ENCODE data around the gene SPATA9.
"Not testable (repeated sequence)": the region's sequence is repeated elsewhere in the genome, so short reads cannot be mapped to it uniquely, and the experiment has no call there.

Gene SPATA9

DNA sequence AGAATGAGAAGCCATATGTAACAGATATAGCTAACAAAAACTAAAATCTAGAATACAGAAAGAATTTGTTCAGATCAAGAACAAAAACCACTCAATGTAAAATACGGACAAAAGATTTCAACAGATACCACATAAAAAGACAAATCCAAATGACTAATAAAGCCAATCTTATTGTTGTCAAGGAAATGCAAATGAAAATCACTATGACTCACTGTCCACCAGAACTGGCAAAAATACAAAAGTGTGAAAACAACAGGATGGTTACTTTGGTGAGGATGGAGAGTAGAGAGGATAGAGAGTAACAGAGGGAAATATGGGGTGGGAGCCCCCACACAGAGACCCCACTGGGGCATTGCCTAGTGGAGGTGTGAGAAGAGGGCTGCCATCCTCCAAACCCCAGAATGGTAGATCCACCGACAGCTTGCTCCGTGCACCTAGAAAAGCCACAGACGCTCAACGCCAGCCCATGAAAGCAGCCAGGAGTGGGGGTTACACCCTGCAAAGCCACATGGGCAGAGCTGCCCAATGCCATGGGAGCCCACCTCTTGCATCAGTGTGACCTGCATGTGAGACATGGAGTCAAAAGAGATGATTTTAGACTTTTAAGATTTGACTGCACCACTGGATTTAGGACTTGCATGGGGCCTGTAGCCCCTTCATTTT lies 33.1 kb upstream of the SPATA9 start:
- no peak for DNase-seq (ENCODE audit: low read depth)

DNA sequence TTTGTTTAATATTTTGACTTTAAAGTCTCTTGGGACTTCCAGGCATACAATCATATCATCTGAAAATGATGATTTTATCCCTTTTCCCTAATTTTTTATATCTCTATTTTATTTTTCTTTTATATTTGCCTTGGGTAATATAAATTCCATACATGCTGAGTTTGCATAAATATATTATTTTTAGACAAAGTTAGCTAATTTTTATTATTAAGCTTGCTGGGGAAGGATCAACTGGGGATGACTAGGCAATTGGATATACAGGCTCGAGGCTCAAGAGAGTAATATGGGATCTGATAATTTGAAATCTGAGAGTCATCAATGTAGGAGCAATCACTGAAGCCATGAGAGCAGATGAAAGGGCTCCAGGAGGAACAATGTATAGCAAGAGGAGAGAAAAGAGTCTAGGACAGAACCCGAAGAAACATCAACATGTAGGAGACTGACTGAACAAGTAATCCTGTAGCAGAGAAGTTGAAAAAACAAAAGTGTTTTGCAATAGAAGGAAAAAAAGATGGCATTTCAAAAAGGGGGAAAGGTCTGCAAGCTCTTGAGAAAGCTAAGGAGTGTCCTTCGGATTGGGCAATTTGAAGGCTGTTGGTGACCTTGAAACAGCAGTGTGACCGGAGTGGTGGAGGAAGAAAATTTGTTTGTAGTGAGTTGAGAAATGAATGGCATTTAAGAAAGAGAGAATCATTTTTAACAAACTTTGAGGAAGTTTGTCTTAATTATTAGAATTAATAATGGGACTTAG lies 31.3 kb upstream of the SPATA9 start:
- no peak for DNase-seq (ENCODE audit: low read depth)

DNA sequence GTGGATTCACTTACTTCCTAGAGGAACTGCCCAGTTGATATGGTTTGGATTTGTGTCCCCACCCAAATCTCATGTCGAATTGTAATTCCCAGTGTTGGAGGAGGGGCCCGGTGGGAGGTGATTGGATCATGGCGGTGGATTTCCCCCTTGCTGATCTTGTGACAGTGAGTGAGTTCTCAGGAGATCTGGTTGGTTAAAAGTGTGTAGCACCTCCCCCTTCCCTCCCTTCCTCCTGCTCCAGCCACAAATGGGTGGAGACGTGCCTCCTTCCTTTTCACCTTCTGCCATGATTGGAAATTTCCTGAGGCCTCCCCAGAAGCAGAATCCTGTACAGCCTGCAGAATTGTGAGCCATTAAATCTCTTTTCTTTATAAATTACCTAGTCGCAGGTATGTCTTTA lies 30.5 kb upstream of the SPATA9 start:
- not testable (repeated sequence) for DNase-seq (ENCODE audit: low read depth)

DNA sequence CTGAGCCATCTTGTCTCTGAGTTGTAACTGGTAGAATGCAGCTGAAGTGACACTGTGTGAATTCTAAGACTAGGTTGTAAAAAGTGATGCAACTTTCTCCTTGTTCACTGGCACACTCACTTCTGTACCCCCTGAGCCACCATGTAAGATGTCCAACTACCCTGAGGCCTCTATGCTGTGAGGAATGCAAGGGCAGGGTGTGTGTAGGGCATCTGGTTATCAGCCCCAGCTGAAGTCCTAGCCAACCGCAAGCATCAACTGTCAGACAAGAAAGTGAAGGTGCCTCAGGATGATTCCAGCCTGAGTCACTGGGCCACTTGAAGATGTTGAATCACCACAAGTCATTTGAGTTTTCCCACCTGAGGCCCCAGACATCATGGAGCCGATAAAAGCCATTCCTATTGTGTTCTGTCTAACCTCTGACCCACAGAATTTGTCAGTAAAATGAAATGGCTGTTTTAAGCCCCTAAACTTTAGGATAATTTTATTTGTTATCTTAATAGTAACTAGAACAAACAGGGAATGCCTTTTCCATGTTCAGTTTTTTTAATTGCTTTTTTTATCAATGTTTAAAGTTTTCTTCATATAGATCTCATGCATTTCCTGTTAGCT lies 29.7 kb upstream of the SPATA9 start:
- DNase-seq (ENCODE audit: low read depth): no peak

DNA sequence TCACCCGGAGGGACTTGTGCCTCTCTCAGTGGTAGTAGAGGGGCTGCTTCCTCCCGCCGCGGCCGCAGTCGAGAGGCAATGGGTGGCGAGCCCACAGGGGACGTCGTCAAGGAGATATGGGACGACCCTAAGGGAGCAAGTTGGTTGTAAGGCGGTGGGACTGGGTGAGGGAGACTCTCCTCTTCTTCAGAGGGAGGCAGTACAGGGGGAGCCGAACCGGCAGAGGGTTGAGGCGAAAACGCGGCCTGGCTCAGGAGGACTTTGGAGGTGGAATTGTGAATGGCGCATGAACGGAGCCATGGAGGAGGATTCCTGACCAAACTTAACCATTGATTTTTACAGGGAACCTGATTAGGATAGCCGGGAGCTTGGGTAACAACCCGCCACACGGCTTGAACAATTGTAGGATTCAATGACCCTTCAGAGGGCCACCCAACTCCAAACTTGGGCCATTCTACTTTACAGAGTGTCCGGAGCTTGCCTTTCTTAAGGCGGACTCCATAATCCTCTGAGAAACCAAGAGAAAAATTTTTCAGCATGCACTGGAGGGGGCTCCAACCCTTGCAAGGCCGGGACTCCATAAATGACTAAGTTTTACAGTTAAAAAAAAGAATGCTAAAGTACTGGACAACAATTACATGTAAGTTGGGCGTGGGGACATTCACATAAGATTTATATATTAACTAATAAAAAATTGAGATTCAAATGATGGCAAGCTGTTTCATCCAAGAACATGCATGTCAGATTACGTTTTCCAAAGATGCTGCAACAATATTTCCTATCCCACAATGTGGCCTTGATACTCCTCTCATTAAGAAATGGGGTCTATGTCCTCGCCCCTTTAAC lies 28.9 kb upstream of the SPATA9 start:
- DNase-seq (ENCODE audit: low read depth): no peak

DNA sequence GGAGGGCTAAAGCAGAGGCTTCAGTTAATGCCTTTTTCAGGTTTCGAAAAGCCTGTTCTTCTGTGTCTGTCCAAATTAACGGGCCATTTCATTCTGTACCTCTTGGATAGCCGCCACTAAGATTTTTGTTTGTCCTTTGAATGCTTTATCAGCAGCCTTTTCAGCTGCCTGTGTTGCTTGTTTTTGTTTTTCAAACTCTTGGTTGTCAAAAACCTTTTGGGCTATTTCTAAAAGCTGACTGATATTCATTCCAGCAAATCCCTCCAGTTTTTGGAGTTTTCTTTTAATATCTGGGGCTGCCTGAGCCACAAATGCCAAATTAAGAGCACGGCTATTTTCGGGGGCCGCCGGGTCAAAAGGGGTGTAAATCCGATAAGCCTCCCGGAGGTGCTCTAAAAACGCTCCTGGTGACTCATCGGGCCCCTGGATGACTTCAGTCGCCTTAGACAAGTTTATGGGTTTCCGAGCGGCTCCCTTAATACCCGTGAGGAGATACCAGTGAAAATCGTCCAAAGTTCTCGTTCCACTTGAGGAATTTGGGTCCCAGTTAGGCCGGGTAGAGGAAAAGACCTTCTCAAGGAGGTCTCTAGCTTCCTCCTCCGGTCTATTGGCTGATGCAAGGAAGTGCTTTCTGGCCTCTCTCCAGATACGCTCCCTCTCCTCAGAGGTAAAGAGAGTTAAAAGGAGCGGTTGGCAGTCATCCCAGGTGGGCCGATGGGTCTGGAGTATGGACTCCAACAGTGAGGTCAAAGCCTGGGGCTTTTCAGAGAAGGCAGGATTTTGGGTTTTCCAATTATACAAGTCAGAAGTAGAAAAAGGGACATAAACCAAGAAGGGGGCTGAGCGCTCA lies 28.1 kb upstream of the SPATA9 start:
- not testable (repeated sequence) for DNase-seq (ENCODE audit: low read depth)

DNA sequence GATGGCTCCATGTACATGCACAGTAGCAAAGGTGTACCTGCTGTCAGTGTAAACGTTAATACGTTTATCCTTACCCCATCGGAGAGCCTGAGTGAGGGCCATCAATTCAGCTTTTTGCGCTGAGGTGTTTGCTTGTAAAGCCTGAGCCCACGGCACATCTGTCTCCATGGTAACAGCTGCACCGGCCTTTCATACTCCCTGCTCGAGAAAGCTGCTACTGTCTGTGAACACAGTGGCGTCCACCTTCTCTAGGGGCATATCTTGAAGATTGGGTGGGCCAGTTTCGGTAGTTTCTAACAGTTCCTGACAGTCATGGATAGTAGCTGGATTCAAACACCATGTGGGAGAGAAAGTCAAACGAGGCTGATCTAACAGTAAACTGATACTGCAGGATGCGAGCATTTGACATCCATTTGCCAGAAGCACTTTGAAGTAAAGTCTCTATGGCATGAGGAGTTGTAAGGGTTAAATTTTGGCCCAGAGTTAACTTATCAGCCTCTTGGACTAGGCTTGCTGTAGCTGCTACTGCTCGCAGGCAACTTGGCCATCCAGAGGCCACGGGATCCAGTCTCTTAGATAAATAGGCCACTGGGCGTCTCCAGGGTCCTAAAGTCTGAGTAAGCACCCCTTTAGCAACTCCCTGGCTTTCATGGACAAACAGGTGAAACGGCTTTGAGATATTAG lies 27.3 kb upstream of the SPATA9 start:
- DNase-seq (ENCODE audit: low read depth): no peak

DNA sequence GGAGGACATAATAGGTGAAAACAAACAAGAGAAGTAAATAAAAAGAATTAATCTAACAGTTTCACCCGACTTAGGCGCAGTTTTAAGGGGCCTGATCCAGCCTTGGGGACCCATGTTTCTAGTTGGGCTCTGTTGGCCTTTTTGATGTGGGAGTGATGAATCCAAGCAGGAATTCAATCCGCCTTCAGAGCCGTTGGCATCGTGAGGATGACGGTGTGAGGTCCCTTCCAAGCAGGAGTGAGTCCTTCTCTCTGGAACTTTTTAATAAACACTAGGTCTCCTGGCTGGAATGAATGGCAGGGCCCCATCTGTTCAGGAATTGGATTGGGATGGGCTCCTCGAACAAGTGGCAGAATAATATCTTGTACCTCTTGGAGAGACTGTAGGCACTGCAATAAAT lies 26.1 kb upstream of the SPATA9 start:
- no peak for DNase-seq (ENCODE audit: low read depth)

DNA sequence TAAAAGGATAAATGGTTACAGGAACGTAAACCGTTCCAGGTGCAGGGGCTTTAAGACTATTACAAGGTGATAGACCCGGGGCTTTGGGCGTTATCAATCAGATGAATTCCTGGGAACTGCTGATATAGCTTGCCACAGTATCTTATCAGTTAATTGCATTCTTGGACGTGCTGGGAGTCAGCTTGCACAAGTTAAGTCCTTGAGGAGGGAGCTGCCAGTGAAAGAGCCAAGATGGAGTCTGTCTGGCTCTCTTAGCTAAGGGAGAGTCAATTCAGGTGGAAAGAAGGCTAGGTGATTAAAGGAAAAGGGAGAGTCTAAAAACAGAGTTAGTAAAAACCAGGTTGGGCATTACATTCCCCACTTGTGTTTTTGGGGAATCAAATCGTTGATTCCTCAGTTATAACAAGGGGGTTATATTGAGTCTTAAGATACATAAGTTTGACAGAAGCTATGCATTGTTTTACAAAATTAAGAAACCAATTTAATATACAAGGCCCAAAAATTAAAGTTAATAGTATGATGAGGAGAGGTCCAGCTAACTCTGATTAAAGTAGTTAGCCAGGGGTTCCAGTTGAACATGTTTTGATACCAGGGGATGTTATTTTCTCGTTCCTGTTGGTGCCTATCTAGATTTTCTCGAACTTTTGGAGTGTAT lies 24.9 kb upstream of the SPATA9 start:
- DNase-seq (ENCODE audit: low read depth): not testable (repeated sequence)

DNA sequence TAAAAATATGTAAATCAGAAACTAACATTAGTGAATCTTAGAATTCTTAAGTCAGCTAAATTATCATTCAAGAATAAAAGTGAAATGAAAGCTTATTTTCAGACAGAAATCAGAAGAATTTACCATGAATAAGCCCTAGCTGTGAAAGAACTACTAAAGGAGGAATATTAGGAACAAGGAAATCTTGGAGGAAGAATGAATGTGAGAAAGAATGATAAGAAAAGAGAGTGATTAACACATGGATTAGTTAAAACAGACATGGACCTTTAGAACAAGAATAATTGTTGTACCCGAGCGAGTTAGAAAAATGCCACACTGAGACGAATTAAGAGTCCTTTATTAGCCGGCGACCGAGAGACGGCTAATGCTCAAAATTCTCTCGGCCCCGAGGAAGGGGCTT lies 24.3 kb upstream of the SPATA9 start:
- DNase-seq (ENCODE audit: low read depth): no peak

DNA sequence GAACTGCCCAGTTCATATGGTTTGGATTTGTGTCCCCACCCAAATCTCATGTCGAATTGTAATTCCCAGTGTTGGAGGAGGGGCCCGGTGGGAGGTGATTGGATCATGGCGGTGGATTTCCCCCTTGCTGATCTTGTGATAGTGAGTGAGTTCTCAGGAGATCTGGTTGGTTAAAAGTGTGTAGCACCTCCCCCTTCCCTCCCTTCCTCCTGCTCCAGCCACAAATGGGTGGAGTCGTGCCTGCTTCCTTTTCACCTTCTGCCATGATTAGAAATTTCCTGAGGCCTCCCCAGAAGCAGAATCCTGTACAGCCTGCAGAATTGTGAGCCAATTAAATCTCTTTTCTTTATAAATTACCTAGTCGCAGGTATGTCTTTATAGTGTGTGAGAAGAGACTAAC lies 23.4 kb upstream of the SPATA9 start:
- DNase-seq (ENCODE audit: low read depth): not testable (repeated sequence)

DNA sequence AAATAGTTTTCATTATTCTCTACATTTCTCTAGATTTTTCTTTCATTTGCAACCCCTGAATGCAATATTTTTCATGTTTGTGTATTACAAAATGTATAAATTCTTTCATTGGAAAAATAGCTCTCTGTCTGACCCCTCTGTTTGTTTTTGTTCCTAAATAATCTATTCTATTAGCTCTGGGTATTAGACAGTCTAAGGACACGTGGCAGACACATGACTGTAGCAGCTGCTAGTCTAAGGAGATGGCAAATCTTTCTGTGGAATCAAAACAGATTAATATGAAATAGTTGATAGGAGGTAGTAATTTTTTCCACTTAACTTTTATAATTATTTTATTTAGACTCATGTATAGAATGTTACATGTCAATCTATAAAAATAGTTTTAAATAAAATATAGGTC lies 21.4 kb upstream of the SPATA9 start:
- DNase-seq (ENCODE audit: low read depth): no peak

DNA sequence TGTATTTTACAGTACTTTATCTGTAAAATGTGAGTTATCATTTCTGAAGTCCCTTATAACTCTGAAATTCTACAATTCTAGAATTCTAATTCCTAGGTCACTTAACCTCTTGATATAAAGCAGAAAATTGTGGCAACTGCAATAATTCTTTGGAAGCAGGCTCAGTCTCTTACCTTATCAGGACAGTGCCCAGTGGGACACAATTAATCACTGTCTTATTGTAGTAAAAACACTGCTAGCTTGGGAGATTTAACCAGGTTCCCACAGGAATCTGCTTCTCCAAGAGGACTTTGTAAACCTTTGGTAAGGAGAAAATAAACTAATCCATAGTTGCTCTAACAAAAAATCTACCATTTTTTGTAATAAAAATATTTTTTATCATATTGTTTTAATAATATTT lies 18.3 kb upstream of the SPATA9 start:
- DNase-seq (ENCODE audit: low read depth): no peak

DNA sequence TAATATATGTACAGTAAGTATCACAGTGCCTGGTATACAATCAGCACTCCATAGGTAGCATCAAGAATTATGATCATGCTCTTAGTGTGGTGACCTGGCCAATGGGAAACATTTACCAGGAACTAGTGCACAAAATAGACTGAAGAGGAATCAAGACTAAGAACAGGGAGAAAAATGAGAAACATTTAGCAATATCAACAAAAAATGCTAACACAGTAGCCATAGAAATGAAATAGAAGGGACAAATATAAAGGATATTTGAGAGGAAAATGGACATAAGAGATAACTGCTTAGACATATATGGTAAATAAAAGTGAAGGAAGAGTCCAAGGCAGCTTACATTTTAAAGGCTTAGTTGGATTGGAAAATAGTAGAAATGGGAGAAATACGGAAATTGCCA lies 16.5 kb upstream of the SPATA9 start:
- DNase-seq (ENCODE audit: low read depth): no peak

DNA sequence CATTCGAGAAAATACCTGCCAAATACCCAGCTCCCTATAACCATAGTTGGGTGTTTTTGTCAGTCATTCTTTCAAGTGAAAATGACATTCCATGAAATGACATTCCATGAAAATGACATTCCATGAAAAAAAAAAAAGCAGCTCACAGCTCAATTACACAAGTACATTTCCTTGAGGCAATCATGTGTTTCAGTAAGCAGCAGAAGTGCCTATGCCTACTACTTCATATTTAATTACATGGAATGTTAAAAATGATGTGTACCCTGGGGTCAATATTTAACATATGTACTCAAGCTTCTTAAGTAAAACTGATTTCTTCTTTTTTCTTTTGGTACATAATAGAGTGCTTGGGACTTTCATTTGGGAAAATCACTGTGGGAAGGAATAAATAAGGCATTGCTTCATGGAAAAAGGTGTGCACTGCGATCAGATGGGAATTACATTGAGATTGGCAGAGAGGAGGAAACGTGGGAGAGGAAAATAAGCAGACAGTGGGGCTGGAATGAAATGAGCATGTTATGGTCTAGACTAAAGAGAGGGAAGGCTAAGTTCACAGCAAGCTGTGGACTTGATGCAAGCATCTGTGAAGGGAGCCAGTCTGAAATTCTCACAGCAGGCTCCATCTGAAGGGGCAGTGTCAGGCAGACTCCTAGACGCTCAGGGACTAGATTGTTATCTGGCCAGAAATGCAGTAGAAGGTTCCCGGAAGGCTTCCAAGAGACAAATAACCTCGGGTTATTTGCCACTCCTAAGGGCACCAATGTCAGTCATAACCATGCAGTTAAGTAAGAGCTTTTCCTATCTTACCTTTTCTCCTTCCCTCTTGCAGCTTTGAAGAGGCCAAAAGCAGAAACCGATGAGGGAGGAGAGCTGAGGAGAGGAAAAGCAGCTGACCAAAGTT lies 15.2 kb upstream of the SPATA9 start:
- no peak for DNase-seq (ENCODE audit: low read depth)

DNA sequence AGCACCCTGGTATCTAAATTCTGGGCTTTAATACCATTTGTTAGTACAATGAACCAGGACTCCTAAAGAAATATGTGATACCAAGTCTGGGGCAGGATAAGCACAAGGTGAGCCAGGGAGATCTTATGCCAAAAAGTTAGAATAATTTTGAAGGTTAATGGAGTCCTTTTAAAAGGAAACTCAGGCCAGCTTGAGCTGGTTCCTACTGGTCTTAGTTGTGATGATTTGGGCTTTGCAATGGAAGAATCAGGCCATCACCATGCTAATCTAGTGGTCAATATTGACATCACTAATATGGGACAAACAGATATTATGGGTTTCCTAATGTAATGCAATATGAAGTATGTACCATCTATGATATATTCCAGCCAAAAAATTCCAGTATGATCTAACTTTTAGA lies 7.5 kb upstream of the SPATA9 start:
- DNase-seq (ENCODE audit: low read depth): no peak

DNA sequence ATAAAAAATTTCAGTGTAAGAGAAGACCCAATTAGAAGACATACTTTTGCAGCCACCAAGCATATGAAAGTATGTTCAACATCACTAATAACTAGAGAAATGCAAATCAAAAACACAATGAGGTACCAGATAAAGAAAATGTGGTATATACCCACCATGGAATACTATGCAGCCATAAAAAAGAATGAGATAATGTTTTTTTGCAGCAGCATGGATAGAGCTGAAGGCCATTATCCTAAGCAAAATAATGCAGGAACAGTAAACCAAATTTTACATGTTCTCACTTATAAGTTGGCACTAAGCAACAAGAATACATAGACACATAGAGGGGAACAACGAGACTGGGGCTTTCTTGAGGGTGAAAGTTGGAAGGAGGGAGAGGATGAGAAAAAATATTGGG lies 6.9 kb upstream of the SPATA9 start:
- DNase-seq (ENCODE audit: low read depth): no peak

DNA sequence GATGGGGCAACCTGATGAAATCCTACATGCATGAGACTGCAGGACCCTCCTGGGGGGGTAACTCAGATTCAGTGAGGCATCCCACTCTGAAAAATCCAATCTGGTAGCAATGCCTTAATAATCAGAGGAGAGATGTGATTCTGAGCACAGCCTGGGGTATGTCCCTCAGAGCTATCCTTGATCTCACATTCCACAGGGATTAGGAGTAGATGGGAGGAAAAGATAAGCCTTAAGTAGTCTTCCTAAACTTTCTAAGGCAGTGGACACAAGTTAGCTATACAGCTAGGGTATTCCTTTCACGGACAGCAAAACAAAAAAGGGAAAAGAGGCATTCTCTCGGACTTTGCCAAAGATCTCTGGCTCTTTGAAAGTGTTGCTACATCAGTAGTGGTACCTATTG lies 3.9 kb upstream of the SPATA9 start:
- no peak for DNase-seq (ENCODE audit: low read depth)

DNA sequence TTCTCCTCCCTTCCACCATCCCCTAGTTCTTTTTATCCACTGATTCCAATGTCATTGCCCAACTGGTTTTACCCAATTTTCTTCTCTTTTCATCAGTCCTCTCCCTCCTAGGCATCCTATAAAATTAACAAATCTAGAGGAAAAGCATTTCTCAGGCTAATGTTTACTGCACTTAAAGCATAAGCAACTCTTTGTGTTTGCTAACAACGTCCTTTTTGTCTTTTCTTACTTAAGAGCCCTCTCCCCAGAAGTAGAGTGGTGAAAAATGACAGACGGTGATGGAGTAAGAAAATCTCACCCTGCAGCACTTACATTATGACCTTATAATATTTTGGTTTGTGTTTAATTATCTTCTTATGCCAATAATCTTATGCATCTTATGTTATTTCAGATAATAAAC lies 1.6 kb upstream of the SPATA9 start:
- no peak for DNase-seq (ENCODE audit: low read depth)
